UCSD-AML1 (cell line): ENCODE data around the gene GHRH.

ENCODE experiments used
- DNase-seq: peaks from one replicate; lab custom pipeline; 2025; ENCODE audit not compliant: unreplicated experiment; lab: John Stamatoyannopoulos, UW

GHRH gene

DNA sequence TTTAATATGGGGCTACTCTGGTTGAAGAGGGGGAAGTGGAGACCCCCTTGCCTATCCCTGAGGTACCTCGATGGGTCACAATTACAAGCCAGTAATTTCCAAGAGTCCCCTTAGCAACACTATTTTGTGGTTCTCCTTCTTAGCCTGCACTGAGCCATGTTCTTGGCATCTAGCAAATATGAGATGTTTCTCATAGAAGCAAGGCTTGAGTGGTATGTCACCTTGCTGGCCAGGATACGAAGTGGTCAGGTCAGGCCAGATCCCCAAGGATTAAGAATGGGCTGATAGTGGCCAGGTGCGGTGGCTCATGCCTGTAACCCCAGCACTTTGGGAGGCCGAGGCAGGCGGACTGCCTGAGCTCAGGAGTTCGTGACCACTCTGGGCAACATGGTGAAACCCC is 2.1 kb upstream of the GHRH start:
- no peak for DNase-seq

- DNase-seq: no peak
Observed at GRCh38 chr20:37262505-37262904, 891 bp upstream of the GHRH start.

GRCh38 chr20:37260923-37261322 is 691 bp downstream of the GHRH start:
- DNase-seq: no peak

GRCh38 chr20:37259865-37260264 is 1.7 kb downstream of the GHRH start:
- no peak for DNase-seq

DNA sequence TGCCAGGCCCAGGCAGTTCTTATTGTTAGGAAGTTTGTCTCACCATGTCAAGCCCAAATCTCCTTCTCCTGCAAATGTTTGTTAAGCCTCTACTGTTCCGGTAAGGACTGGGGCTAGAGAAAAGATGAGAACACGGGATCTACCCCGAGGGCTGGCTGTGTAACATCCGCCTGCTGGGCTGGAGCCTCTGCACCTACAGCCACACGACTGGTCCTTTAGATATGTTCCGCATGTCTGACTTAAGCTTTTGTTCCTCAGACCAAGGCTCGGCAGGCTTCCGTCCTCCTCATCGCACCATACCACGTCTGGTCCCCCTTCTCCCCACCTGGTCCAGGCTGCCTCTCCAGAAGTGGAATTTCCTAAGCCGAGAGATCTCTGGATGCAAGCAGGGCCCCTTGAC is 2.6 kb downstream of the GHRH start:
- DNase-seq: no peak

- DNase-seq: no peak
Observed at GRCh38 chr20:37257988-37258387, 3.6 kb downstream of the GHRH start.

- no peak for DNase-seq
Observed at GRCh38 chr20:37257530-37257929, 4.1 kb downstream of the GHRH start.

DNA sequence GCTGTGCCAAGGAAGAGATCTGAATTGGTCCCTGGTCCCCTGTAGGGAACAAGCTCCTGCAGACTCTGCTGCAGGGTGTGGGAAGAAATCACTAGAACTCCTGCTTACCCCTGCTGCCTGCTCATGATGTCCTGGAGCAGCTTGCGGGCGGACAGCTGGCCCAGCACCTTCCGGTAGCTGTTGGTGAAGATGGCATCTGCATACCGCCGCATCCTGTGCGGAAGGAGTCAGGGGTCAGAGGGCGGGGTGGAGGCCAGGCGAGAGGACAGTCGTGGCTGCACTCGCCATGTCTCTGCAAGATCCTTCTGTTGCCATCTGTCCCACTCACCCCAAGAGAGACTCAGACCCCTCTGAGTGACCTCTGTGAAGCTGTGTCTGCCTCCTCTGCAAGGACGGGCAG is 5.3 kb downstream of the GHRH start:
- no peak for DNase-seq

DNA sequence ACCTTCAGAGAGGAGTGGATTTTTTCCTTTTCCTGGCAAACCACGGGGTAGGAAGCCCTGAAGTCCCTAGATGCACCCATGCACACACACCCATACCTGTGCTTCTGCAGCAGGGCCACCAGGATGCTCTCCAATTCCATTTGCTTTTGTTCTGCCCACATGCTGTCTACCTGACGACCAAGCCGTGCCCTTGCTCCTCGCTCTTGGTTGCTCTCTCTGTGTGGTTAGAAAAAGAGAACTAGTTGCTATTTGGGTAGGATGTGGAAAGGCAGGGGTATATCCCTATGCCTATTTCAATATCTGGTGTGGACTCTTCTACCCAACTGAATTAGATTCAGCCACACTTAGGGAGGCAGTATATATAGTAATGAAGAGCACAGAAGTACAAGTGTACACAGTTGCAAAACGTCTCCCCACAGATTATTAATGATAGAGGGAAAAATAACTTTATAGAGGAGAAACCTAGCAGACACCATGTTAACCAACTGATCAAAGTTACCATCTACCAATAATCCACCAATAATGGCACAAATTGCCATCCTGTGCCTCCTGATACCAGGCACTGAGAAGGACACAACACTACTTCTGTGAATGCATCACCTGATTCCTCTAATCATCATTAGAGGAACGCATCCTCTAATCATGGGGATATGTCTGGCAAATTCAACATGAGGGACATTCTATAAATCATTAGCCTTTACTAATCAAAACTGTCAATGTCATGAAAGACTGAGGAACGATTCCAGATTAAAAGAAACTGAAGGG is 7.3 kb downstream of the GHRH start:
- DNase-seq: no peak

DNA sequence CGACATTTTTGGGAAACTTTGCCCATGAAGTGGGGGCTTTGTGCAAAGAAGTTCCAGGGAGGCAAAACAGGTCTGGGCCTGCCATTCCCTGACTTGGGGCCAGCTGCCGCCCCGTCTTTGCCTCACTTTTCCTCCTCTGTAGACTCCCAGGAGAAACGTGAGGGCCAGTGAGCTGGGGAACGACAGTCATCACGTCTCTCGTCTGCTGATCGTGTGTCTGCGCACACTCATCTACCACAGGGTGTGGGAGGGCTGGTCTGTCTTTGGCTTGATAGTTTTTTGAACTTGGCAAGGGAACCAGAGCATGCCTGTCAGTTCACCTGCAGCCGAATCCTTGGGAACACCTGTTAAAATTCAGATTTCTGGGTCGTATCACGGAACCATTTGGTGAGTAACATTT is 8.5 kb downstream of the GHRH start:
- DNase-seq: no peak

GRCh38 chr20:37251825-37252477 is 9.7 kb downstream of the GHRH start:
- DNase-seq: no peak

DNA sequence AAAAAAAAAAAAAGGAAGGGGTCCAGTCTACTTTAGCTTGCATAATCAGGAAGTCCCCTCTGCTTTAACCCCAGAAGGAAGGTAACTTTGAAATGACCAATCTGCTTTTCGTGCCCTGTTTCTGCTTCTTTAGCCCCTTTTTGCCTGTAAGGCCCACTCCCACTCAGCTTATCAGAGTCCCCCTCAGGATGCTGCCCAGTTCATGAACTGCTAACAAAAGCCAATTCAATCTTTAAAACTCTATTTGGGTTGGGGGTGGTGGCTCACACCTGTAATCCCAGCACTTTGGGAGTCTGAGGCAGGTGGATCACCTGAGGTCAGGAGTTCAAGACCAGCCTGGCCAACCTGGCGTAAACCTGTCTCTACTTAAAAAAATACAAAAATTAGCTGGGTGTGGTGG is 12.3 kb downstream of the GHRH start:
- no peak for DNase-seq

- no peak for DNase-seq
Observed at GRCh38 chr20:37247547-37247946, 14.1 kb downstream of the GHRH start.

GRCh38 chr20:37246736-37247135 is 14.9 kb downstream of the GHRH start:
- DNase-seq: no peak

- no peak for DNase-seq
Observed at GRCh38 chr20:37245216-37246150, 16.1 kb downstream of the GHRH start.

- DNase-seq: no peak
Observed at GRCh38 chr20:37244572-37244957, 17.0 kb downstream of the GHRH start.

DNA sequence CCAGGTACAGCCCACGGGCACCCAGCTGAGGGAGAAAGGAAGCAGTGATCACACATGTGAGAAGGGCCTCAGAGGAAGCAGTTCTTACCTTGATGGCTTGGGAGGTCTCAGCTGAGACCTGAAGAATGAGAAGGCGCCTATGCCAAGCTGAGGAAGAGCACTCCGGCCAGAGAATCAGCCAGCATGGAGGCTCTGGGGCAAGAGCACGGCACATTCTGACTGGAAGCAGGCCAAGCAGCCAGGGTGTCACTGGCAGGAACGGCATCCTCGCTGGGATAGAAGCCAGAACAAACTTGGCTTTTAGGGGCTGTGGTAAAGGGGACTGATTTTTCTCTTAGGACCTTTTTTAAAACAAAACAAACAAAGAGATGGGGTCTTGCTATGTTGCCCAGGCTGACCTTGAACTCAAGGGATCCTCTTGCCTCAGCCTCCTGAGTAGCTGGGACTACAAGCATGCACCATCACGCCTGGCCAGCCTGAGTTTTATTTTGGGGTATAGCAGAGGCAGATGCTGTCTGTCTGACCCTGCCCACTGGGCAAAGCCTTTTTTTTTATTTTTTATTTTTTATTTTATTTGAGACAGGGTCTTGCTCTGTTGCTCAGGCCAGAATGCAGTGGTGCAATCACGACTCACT is 17.6 kb downstream of the GHRH start:
- DNase-seq: no peak

DNA sequence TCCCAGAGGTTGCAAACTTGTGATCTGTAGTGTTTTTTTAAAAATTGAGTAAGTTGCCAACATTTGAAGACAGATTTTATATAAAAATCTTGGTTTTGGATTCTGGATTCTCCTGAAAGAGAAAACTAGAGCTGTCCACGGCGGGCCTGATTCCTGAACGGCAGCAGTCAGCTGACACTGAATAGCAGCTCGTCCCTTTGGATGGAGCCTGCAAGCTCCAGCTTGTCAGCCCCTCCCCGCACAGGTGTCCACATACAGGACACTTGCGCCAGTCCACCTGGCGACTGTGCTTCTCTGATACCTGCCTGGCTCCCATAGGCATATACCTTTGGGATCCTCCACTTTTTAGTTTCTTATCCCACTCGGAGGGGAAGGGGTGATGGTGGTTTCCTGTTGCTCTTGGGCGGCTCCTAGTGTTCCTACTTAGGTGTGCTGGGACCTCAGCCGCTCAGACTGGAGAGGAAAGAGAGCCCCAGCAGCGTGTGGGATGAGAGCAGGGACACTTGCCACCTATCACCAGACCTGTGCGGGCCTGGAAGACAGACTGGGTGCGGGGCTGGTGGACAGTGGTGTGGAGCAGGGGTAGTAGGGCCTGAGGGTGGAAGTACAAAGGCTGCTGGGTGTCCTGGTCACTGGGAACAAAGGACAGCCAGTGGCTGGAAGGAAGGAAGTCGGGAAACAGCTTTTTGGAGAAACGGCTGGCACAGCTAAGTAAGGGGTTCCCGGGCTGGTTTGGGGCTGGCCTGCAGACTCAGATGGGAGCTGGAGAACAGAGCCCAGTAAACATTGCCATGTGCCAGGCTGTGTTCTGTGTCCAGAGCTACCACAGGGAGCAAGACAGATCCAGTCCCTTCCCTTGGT is 18.3 kb downstream of the GHRH start:
- no peak for DNase-seq

DNA sequence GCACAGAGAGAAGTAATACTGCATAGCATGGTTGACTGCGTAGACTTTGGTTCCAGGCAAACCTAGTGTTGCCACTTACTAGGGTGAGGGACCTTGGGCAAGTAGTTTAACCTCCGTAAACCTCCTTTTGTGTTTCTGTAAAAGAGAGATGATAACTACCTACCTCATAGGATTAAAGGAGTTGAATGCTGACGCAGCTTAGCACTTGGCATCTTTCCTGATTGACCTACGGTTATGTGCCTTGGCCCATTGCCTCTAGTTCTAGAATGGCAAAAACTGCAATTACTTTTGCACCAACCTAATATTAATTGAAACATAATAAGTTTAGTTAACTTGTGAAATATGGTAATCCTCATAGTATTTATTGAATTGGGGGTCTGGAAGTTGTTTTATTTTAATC is 19.1 kb downstream of the GHRH start:
- no peak for DNase-seq

GRCh38 chr20:37240337-37241067 is 21.1 kb downstream of the GHRH start:
- no peak for DNase-seq
